Measurements from ENCODE around the gene RAB11FIP4. TPM values are rescaled to one million over a fixed set of nuclear protein-coding genes. Genes with fewer than 3 reads are reported as not detected.

Gene RAB11FIP4
- total RNA-seq, 1 experiment from 2014 or later, result 15.1 TPM

DNA sequence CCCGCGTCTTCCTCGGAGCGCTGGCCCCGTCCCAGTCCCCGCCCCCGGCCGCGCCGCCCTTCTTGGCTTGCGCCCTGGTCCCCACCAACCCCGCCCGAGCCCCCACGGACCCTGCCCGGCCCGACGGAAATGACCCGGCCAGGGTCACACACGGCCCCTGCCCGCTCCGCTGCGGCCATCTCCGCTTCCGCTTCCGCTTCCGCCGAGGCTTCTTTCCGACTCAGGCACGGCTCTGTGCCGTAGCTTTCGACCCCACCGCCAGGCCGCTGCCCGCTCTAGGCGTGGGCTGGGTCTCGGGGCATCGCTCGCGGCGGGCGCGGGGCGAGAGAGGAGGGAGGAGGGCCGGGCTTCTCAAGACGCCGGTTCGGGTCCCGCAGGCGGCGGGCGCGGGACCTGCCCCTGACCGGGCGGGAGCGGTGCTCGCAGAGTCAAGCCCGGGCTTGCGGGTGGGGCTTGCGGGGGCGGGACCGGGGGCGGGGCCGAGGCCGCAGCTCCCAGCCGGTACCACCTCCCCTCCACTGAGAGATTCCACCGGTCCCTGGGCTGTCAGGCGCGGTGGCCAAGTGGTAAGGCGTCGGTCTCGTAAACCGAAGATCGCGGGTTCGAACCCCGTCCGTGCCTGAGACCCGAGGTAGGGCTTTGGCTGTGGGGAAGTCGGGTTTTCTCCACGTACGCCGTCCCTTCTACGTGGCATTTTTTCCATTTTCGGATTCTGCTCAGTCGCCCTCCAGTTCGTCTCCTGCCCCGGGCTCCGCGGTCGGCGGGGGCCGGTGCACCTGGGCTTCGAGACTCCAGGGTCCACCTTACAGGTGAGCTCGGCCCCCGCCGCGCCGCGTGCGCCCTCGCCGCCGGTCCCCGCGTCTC is 158.3 kb downstream of the RAB11FIP4 start (continued):
- TF ChIP-seq, protein P1, sequence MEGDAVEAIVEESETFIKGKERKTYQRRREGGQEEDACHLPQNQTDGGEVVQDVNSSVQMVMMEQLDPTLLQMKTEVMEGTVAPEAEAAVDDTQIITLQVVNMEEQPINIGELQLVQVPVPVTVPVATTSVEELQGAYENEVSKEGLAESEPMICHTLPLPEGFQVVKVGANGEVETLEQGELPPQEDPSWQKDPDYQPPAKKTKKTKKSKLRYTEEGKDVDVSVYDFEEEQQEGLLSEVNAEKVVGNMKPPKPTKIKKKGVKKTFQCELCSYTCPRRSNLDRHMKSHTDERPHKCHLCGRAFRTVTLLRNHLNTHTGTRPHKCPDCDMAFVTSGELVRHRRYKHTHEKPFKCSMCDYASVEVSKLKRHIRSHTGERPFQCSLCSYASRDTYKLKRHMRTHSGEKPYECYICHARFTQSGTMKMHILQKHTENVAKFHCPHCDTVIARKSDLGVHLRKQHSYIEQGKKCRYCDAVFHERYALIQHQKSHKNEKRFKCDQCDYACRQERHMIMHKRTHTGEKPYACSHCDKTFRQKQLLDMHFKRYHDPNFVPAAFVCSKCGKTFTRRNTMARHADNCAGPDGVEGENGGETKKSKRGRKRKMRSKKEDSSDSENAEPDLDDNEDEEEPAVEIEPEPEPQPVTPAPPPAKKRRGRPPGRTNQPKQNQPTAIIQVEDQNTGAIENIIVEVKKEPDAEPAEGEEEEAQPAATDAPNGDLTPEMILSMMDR (IDR thresholded peaks at IDR 0.05 in 2 of 3, conservative IDR thresholded peaks at IDR 0.05 in 1 of 3; ENCODE audit: borderline replicate concordance in 1 of 3, insufficient read depth in 1 of 3, low read depth in 2 of 3, low read length in 2 of 3), result no peak
- TF ChIP-seq, protein P2, sequence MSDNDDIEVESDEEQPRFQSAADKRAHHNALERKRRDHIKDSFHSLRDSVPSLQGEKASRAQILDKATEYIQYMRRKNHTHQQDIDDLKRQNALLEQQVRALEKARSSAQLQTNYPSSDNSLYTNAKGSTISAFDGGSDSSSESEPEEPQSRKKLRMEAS (IDR thresholded peaks at IDR 0.05), result no peak; the same call in none of the 2 replicates
- TF ChIP-seq SRF (IDR thresholded peaks at IDR 0.05; ENCODE audit: low read depth) (no peak), ELF1 (IDR thresholded peaks at IDR 0.05; ENCODE audit: borderline replicate concordance, low read depth) (peak; percentile 56; the same call in 1 of the 2 replicates), SIN3A (IDR thresholded peaks at IDR 0.05; ENCODE audit: low read depth) (peak; percentile 64; the same call in 1 of the 2 replicates), EZH2 (IDR thresholded peaks at IDR 0.05) (no peak), ZFX (IDR thresholded peaks at IDR 0.05) (peak; percentile 63; the same call in 1 of the 2 replicates), POLR2AphosphoS5 (IDR thresholded peaks at IDR 0.05; ENCODE audit: low read depth, low read length) (peak; percentile 76), JUND (IDR thresholded peaks at IDR 0.05) (no peak)
- TF ChIP-seq, protein P3, sequence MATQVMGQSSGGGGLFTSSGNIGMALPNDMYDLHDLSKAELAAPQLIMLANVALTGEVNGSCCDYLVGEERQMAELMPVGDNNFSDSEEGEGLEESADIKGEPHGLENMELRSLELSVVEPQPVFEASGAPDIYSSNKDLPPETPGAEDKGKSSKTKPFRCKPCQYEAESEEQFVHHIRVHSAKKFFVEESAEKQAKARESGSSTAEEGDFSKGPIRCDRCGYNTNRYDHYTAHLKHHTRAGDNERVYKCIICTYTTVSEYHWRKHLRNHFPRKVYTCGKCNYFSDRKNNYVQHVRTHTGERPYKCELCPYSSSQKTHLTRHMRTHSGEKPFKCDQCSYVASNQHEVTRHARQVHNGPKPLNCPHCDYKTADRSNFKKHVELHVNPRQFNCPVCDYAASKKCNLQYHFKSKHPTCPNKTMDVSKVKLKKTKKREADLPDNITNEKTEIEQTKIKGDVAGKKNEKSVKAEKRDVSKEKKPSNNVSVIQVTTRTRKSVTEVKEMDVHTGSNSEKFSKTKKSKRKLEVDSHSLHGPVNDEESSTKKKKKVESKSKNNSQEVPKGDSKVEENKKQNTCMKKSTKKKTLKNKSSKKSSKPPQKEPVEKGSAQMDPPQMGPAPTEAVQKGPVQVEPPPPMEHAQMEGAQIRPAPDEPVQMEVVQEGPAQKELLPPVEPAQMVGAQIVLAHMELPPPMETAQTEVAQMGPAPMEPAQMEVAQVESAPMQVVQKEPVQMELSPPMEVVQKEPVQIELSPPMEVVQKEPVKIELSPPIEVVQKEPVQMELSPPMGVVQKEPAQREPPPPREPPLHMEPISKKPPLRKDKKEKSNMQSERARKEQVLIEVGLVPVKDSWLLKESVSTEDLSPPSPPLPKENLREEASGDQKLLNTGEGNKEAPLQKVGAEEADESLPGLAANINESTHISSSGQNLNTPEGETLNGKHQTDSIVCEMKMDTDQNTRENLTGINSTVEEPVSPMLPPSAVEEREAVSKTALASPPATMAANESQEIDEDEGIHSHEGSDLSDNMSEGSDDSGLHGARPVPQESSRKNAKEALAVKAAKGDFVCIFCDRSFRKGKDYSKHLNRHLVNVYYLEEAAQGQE (IDR thresholded peaks at IDR 0.05; ENCODE audit: low read depth), result no peak
- TF ChIP-seq, protein P4, sequence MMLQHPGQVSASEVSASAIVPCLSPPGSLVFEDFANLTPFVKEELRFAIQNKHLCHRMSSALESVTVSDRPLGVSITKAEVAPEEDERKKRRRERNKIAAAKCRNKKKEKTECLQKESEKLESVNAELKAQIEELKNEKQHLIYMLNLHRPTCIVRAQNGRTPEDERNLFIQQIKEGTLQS (IDR thresholded peaks at IDR 0.05), result peak; percentile 98

Data from HCT116 (cell line).